Activated CD8-positive, alpha-beta T cell treated with anti-CD3 and anti-CD28 coated beads for 36 hours (primary cell): ENCODE results near the gene PCDHB6. TPM values are rescaled to one million over a fixed set of nuclear protein-coding genes. Genes with fewer than 3 reads are reported as not detected.
"Not testable (repeated sequence)": the region's sequence is repeated elsewhere in the genome, so short reads cannot be mapped to it uniquely, and the experiment has no call there.

Experiments used
- ATAC-seq: fragments of 200-7000 bp; cut with Tn5 transposase; one replicate; pipeline ENCODE4 v1.10.0; 2021; ENCODE audit warnings: mild to moderate bottlenecking, moderate library complexity
- CTCF ChIA-PET: fragments of 350-600 bp; sonication (Branson Sonifier 250); formaldehyde crosslinking; loops from one replicate; lab custom pipeline; 2021; ENCODE audit warnings: antibody characterized with exemption; lab: Charles Lee
- POLR2A ChIA-PET: fragments of 350-600 bp; sonication (Branson Sonifier 250); formaldehyde crosslinking; loops from one replicate; lab custom pipeline; 2021; ENCODE audit warnings: antibody characterized with exemption; lab: Charles Lee
- DNase-seq: peaks from one replicate; pipeline ENCODE4 v3.0.0-alpha.2; 2020
- H3K27ac Mint-ChIP-seq: one replicate; pipeline ENCODE4 v1.8.0; 2021; ENCODE audit warnings: mild to moderate bottlenecking, mixed read lengths
- H3K27me3 Mint-ChIP-seq: one replicate; pipeline ENCODE4 v1.8.0; 2021; ENCODE audit warnings: mixed read lengths
- H3K36me3 Mint-ChIP-seq: one replicate; pipeline ENCODE4 v1.8.0; 2021; ENCODE audit warnings: low read depth, mixed read lengths
- H3K4me1 Mint-ChIP-seq: one replicate; pipeline ENCODE4 v1.8.0; 2021; ENCODE audit warnings: low read depth, mixed read lengths
- H3K4me3 Mint-ChIP-seq: one replicate; pipeline ENCODE4 v1.8.0; 2021; ENCODE audit warnings: mild to moderate bottlenecking, moderate library complexity, mixed read lengths
- H3K9me3 Mint-ChIP-seq: one replicate; pipeline ENCODE4 v1.8.0; 2021; ENCODE audit warnings: mixed read lengths
- CTCF ChIP-seq: fragments of 200-600 bp; IDR thresholded peaks from one replicate; pipeline ENCODE4 v1.8.0; 2022; ENCODE audit warnings: antibody characterized with exemption, mild to moderate bottlenecking
- intact Hi-C: fragments of 100-400 bp; cut with micrococcal nuclease; formaldehyde crosslinking; loops from one replicate; pipeline ENCODE4 v1.10.0; 2022
- total RNA-seq, 2 experiments: library from RNA; stranded (reverse); gene quantifications; one replicate each; pipeline ENCODE4 v1.2.3, GENCODE V29; 2021

The PCDHB6 gene
- total RNA-seq, 2 experiments from 2014 or later, result not detected

DNA sequence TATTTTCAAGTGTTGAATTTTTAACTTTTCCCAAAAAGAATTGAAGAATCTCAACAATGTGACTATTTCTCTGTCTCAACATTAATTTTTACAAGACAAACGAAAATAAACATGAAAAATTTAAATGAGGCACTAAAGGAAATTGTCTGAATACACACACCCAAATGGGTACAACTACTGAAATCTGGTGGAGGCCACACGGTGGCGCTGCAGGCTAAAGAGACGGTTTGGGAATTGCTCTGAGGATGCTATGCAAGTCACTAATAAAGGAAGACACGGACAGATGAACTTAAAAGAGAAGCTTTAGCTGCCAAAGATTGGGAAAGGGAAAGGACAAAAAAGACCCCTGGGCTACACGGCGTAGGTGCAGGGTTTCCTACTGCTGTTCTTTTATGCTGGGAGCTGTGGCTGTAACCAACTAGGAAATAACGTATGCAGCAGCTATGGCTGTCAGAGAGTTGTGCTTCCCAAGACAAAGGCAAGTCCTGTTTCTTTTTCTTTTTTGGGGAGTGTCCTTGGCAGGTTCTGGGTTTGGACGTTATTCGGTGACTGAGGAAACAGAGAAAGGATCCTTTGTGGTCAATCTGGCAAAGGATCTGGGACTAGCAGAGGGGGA, 42.4 kb downstream of the PCDHB6 start, which contains the start of gene PCDHB10:
TSS of gene PCDHB10 (plus strand) at position 244 of the 616 bp plus-strand sequence. CDS start at position 444, 200 bp downstream.
- H3K4me1 Mint-ChIP-seq, result peaks cover under 1% of the 10 kb centered on the region
- no peak within 1 kb of the TSS for H3K27ac Mint-ChIP-seq
- CTCF ChIA-PET, result interaction anchor here (0.9 to 2.1 kb wide), 8 partner anchors 10 to 366 kb away, joined by 3 to 8 read pairs (median 4); partner anchors contain the start of gene PCDHB16
- peak; percentile 60 for TF ChIP-seq CTCF
- ATAC-seq (no peak), DNase-seq (peak; percentile 63)
- H3K36me3 Mint-ChIP-seq, result peaks cover 6% of the 10 kb centered on the region
- intact Hi-C loops, result no loop called here
- POLR2A ChIA-PET, result no interaction called here
- H3K9me3 Mint-ChIP-seq, result peaks cover 23% of the 10 kb centered on the region
- H3K4me3 Mint-ChIP-seq, result no peak within 1 kb of the TSS
- H3K27me3 Mint-ChIP-seq, result peaks cover 29% of the 10 kb centered on the region

GRCh38 chr5:141194332-141194731, 44.5 kb downstream of the PCDHB6 start:
- ATAC-seq, H3K4me1 Mint-ChIP-seq, POLR2A ChIA-PET, H3K4me3 Mint-ChIP-seq, H3K36me3 Mint-ChIP-seq, CTCF ChIA-PET, H3K27ac Mint-ChIP-seq, DNase-seq, intact Hi-C loops: not testable (repeated sequence)
- H3K27me3 Mint-ChIP-seq, result peaks cover 21% of the 10 kb centered on the region
- peaks cover 25% of the 10 kb centered on the region for H3K9me3 Mint-ChIP-seq

GRCh38 chr5:141196363-141196762, 46.5 kb downstream of the PCDHB6 start:
- DNase-seq (no peak), ATAC-seq (no peak)
- Mint-ChIP-seq H3K27ac (no peak overlapping the region), H3K4me3 (no peak overlapping the region), H3K27me3 (peaks cover 32% of the 10 kb centered on the region), H3K9me3 (peaks cover 32% of the 10 kb centered on the region), H3K4me1 (no peaks in the 10 kb centered on the region), H3K36me3 (peaks cover 3% of the 10 kb centered on the region)
- CTCF ChIA-PET, result interaction anchor here (1.0 to 2.7 kb wide), 3 partner anchors 9 to 46 kb away, joined by 4 to 12 read pairs (median 6); partner anchors contain the start of genes PCDHB6 and PCDHB9
- intact Hi-C loops, result no loop called here
- POLR2A ChIA-PET, result no interaction called here
- TF ChIP-seq CTCF, result no peak

- H3K4me3 Mint-ChIP-seq, result no peak within 1 kb of the TSS
- H3K27me3 Mint-ChIP-seq, result peaks cover 16% of the 10 kb centered on the region
- intact Hi-C loops, result no loop called here
- ChIA-PET CTCF (interaction anchor here (0.7 to 2.2 kb wide), 11 partner anchors 9 to 358 kb away, joined by 3 to 10 read pairs (median 3); partner anchors contain the start of genes PCDHB14, PCDHB9 and TAF7), POLR2A (no interaction called here)
- TF ChIP-seq CTCF, result no peak
- H3K4me1 Mint-ChIP-seq, result no peaks in the 10 kb centered on the region
- no peak within 1 kb of the TSS for H3K27ac Mint-ChIP-seq
- DNase-seq (peak; percentile 13), ATAC-seq (no peak)
- H3K9me3 Mint-ChIP-seq, result peaks cover 28% of the 10 kb centered on the region
- H3K36me3 Mint-ChIP-seq, result no peaks in the 10 kb centered on the region
Observed at GRCh38 chr5:141199359-141200235, 49.7 kb downstream of the PCDHB6 start, which contains the start of gene PCDHB11. Gene PCDHB11 (plus strand): TSS chr5:141199627. CDS start chr5:141199775, 148 bp downstream.

GRCh38 chr5:141201126-141201525, 51.3 kb downstream of the PCDHB6 start:
- H3K4me1 Mint-ChIP-seq, H3K36me3 Mint-ChIP-seq, CTCF ChIA-PET, DNase-seq, H3K4me3 Mint-ChIP-seq, POLR2A ChIA-PET, ATAC-seq, intact Hi-C loops, H3K27ac Mint-ChIP-seq: not testable (repeated sequence)
- peaks cover 25% of the 10 kb centered on the region for H3K9me3 Mint-ChIP-seq
- H3K27me3 Mint-ChIP-seq, result peaks cover 16% of the 10 kb centered on the region

DNA sequence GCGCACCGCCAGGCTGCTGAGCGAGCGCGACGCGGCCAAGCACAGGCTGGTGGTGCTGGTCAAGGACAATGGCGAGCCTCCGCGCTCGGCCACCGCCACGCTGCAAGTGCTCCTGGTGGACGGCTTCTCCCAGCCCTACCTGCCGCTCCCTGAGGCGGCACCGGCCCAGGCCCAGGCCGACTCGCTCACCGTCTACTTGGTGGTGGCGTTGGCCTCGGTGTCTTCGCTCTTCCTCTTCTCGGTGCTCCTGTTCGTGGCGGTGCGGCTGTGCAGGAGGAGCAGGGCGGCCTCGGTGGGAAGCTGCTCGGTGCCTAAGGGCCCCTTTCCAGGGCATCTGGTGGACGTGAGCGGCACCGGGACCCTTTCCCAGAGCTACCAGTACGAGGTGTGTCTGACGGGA, 51.8 kb downstream of the PCDHB6 start:
- Mint-ChIP-seq H3K27me3 (peaks cover 19% of the 10 kb centered on the region), H3K9me3 (peaks cover 21% of the 10 kb centered on the region)
- ATAC-seq, H3K36me3 Mint-ChIP-seq, H3K4me1 Mint-ChIP-seq, H3K27ac Mint-ChIP-seq, POLR2A ChIA-PET, DNase-seq, CTCF ChIA-PET, H3K4me3 Mint-ChIP-seq, intact Hi-C loops: not testable (repeated sequence)
